ENCODE measurements around the gene NIBAN1. TPM values are rescaled to one million over a fixed set of nuclear protein-coding genes. Genes with fewer than 3 reads are reported as not detected.

Gene NIBAN1
- 1.5 TPM in 1 of 2 replicates, not detected in the other for polyA plus RNA-seq

GRCh38 chr1:184974056-184974836 lies at the start of gene NIBAN1:
TSS of gene NIBAN1 (minus strand) at chr1:184974508. CDS start at chr1:184974356, 152 bp downstream.

Other genes starting within 250 kb of the NIBAN1 start
- 62.3 and 65.0 TPM in 2 replicates for gene EDEM3, start 219.7 kb downstream of the NIBAN1 start, polyA plus RNA-seq
- gene RNF2, start 71.0 kb upstream of the NIBAN1 start, polyA plus RNA-seq = 10.4 and 11.4 TPM in 2 replicates
- gene TRMT1L, start 182.4 kb upstream of the NIBAN1 start, polyA plus RNA-seq = 10.8 and 14.4 TPM in 2 replicates
- 0.94 and 1.1 TPM in 2 replicates for gene SWT1, start 182.7 kb upstream of the NIBAN1 start, polyA plus RNA-seq